ENCODE results near the gene MTMR3.

MTMR3 gene

DNA sequence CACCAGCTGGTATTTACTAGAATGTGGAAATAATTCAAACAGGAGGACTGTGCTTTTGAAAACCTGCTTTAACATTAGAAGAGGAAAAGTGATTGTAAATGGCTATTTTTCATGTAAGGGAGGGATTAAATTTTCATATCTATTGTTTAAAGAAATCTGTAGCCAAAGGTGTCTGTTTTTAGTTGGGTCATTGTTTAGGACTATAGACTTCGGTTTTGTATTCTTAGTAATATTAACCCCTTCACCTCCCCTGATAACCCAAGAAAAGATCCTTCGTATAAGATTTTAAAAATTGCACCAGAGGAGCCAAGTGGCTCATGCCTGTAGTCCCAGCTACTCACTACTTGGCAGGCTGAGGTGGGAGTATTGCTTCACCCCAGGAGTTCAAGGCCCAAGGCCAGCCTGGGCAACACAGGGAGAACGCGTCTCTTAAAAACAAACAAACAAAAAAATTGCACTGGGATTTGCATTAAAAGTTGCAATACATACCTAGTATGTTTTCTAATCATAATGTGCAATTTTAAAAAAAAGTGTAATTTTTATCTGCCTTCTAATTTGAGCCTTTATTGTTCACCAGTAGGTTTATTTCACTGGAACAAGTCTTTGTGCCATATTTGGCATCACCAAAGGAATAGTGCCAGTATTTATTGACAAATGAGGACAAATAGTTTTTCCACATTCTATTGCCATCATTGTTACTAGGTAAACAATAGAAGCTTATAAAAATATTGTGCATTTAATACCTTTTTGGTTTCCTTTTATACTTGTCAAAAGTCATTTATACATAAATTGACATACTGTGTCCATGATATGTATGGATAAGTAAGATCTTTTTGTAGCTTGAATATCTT is 34.3 kb downstream of the MTMR3 start:
- no peak for DNase-seq

DNA sequence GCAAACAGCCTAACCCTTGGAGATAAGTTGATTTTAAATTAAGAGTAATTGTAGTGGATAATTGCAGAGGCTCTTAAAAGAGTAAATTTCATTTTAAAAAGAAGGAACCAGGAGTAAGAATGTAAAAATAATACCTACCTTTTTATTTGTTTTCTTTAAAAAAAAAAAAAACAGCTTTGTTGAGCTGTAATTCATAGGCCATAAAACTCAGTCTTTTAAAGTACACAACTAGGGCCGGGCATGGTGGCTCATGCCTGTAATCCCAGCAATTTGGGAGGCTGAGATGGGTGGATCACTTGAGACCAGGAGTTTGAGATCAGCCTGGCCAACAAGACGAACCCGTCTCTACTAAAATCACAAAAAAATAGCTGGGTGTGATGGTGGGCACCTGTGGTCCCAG is 42.4 kb downstream of the MTMR3 start:
- no peak for DNase-seq

DNA sequence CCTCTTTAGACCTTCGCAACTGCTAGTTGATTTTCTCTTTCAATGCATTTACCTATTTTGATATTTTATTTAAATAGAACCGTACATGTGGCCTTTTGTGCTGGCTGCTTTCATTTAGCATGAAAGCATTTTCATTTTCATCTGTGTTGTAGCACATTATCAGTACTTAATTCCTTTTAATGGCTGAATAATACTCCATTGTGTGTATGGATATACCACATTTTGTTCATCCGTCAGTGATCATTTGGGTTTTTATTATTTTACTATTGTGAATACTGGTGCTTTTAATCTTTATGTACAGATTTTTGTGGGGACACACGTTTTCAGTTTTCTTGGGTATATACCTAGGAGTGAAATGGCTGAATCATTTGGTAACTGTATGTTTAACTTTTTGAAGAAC is 43.1 kb downstream of the MTMR3 start:
- DNase-seq, result no peak

DNA sequence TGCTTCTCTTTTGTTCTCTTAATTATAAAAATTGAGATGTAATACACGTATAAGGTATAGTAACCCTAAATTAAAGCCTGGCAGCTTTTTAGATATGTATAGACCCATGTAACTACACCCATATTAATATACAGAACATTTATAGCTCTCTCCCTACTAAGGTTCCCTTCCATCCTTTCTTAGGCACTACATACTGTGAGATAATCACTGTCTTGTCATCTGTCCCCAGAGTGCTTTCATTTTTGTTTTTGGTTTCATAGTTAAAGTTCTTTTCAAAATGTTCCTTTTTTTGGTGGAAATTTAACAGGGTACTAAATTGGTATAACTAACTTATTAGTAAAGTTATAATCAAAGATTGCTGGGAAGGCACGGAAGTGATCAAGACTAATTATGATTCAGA is 49.2 kb downstream of the MTMR3 start:
- no peak for DNase-seq

DNA sequence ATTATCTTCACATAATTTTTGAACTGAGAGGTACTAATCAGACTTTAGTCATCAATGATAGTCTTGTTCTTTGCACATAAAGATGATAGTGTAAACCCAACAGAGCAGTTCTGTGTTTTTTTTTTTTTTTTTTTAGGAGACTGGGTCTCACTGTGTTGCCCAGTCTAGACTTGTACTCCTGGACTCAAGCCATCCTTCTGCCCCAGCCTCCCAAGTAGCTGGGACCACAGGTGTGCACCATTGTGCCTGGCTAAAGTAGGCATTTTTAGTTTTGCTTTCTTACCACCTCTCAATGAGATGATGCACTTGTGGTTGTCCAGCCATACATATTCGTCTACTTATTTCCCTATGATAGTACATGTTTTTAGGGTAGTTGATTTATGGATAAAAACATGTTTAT is 50.6 kb downstream of the MTMR3 start:
- no peak for DNase-seq

DNA sequence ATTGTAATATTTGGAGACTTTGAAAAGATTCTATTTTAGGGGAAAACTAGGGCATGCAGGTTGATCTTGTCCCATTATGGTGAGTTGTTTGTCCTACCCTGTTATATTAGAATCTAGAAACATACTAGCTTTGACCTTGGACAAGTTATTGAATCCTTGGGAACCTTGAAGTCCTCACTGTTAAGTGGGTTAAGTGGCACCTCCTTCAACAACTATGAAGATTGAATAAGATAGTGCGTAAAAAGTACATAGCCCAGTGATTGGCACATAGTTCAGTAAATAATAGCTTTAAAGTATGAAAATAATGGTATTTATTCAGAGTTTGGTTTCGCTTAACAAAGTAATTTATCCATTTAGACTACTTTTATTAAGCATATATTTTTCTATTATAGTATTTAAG is 51.6 kb downstream of the MTMR3 start:
- no peak for DNase-seq

DNA sequence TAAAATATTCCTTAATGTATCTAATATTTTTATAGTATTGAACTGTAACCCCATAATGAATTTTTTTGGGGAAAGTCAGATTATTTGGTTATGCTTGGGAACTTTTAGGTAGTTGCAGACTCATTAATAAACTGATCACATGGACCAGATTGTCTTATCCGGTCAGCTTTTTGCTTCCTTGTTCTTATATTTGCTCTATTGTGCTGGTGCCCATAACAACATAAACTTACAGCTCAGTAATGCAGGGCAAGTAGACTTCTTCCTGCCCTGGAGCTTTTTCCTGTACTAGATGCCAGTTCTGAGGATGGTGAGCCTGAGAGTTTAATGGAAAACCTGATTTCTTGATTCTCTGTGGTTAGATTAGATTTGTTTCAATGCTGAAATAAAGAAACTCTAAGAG is 53.2 kb downstream of the MTMR3 start:
- no peak for DNase-seq

DNA sequence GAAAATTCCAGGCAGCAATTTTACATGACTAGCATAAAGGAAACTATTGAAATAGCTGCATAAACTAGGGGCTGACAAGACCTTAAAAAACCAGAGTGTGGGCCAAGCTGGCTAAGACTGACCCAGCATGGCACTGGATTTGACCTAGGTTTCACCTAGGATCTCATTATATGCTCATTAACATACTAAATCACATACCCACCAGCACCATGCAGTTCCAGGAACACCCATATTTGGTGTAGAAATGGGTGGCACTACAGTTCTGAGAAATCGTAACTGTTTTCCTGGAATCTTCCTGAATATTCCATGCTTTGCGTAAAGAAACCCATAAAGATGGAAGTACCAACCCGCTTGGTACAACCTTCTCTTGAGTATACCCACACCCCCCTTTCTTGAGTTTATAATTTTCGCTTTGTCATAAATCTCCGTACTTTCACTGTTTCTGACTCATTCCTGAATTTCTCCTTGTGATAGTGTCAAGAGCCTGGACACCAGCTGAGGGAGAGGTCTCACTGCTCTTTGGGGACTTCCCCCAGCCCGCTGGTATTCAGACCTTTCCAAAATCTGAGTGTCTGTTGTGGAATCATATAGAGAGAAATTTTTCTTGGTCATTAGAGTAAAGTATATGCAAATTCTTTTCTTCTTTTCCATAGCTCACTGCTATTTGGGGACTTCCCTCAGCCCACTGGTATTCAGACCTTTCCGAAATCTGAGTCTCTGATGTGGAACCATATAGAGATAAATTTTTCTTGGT is 55.1 kb downstream of the MTMR3 start:
- DNase-seq, result no peak

DNA sequence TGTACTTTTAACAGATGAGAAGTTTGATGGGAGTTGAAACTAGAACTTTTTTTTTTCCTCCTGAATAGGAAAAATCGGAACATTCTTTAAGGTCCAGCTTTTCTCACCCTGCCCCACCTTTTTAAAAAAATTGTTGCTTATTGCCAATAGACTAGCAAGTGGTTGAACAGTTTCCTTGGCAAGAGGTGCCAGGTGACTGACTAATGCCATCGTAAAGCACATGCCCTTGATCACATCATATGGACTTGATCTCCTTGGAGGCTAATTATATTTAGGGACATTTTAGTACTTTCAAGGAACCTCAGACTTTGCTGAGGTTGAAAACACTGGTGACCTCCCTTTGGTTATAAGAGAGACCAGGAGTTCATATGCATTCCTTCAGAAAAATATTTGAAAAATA is 57.6 kb downstream of the MTMR3 start:
- no peak for DNase-seq

DNA sequence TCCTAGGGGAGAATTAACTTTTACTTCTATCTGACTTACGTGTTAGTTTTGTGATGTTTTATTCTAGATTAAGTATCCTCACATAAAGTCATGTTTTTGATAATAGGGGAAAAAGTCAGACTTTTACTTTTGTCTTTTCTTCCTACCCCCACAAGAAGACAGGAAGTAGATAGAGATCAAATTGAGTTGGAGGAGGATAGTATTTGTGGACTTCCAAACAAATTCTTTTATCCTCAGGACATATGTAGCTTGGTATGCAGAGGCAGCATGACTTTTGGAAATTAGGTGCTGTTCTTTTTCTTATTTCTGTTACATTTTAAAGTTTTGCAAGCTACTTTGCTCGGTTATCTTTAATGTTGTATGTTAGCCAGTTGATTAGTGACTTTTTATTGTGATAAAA is 61.4 kb downstream of the MTMR3 start:
- DNase-seq, result no peak

DNA sequence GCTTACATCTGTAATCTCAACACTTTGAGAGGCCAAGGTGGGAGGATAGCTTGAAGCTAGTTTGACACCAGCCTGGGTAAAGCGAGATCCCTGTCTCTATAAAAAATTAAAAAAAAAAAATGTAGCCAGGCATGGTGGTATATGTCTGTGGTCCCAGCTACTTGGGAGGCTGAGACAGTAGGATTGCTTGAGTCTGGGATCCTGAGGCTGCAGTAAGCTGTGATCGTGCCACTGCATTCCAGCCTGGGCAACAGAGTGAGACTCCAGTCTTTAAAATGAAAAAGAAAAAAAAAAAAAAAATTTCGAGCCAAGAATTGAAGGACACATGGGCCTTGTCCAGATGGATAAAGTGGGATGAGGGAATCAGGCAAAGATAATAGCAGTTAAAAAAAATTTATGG is 62.5 kb downstream of the MTMR3 start:
- no peak for DNase-seq

DNA sequence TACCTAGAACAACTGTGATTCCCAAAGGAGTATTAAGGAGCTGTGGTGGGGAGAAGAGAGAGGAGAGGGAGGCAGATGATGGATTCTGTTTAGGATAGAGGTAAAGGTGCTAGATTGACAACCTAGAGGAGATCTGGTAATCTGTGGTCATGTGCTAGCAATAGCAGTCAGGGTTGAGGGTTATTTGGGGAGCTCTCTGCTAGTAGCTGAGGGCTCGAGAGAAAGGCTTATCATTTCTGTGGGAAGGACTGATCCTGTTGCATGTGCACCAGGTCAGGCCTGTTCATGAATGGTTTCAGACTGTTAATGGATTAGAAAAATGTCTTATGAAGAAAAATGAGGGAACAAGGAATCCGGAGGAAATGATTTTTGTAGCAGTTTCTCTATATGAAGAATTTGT is 63.2 kb downstream of the MTMR3 start:
- DNase-seq, result no peak

DNA sequence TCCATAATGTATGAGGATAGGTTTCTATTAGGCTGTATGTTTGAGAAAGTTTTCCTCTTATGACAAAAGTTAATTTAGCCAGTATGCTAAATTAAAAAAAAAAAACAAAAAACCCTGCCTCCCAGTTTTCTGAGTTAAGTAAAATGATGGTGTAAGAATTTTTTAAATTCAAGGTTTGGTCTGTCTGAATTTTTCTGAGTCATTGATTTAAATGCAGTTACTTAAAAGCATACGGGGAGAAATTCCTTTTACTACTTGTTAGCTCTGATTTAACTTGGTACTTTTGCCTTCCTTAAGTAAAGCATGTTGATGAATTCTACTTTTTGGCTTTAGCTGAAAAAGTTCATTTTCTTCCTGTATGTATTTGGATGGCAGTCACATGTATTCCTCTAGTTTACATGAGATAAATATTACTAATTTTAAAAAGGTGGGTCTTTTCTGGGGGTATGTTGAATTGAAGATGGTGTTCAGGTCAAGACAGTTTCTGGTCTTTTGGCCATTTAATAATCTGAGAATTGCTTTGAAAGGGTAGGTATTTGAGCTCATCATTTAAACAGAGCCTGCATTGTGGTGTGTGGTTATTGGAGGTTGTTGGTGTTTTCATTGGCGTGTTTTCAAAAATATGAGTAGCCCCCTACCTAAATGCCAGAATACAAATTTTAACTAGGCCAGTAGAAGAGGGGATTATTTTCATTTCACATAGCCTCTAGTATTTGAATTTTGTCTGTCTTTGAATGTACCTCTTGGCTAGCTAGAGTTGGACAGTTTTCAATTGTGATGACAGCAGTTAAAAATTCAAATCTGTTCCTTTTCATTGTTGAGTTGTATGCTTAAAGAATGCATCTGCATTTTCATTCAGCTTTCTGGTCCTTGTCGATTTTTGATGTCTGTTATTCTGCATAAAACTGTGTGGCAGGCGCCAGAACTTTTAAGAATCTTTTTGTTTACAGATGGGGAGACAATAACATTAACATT is 64.7 kb downstream of the MTMR3 start:
- no peak for DNase-seq

DNA sequence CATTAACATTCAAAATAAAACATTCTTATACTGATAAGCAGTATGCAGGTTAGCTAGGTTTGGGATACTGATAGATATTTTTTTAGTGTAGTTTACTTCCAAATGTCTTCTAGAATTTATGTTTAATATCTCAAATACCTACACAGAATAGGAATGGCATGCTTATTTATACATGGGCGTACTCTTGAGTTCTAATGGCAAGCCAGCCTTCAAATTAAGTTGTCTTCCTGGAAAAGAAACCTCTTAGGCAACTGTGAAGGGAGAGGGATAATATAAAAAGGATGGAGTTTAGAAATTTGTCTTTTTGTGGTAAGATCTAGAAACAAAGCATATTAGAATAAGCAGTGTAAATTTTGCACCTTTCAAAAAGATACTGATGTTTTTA is 65.4 kb downstream of the MTMR3 start:
- no peak for DNase-seq

DNA sequence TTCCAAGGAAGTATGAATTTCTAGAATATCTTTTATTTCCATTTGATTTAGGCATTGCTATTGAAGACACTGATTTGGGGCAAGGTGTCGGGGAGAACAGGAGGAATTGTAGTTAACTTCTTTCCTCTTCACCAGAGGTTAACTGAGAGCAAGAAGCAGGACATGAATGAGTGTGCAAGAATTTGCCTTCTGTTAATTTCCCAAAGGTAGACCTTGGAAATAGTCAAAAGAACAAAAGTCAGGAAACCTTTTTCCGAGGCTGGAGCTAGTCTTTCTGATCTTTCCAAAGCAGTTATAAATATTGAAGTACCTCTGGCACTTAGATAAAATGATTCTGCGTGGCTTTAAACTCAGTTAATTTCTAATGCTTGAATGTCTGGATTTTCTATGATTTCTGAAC is 66.9 kb downstream of the MTMR3 start:
- DNase-seq, result no peak

DNA sequence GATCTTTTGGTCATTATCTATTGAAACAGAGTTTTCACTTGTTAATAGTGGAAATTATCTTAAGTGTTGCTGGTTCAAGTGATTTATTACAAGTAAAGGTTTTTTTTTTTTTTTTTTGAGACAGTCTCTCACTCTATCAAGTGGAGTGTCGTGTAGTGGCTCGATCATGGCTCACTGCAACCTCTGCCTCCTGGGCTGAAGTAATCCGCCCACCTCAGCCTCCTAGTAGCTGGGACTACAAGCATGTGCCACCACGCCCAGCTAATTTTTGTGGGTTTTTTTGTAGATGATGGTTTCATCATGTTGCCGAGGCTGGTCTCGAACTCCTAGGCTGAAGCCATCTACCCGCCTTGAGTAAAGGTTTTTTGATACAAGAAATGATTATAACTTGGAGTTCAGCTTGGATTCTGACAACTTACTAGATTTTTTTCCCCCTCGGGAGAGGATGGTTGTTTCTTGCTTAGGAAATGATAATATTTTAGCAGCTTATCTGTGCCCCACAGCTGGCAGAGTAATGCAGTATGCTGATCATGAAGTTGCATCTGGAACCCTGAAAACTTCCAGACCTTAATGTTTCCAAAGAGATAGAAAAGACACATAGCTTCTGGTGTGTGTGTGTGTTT is 68.9 kb downstream of the MTMR3 start:
- no peak for DNase-seq

DNA sequence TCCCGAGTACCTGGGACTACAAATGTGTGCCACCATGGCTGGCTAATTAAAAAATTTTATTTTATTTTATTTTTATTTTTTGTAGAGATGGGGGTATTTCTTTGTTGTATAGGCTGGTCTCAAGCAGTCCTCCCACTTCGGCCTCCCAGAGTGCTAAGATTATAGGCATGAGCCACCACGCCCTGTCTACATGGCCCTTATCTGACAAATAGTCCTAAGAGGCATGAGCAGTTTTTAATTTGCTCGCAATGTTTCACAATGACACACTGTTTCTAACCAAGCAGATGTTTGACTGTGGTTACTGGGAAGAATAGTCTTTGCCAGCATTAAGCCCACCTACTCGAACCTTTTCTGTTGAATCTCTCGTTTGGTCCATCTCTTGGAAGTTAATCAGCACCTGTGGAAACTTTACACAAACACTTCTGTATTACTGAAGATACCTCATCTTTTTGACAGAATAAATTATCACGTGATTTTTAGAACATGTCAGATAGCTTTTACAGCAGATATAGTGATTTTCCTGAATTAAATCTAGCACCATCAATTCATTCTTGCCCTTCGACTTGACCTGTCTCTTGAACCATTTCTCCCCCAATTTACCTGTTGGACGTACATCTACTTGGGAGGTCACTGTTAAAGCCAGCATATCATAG is 71.4 kb downstream of the MTMR3 start:
- DNase-seq, result no peak

DNA sequence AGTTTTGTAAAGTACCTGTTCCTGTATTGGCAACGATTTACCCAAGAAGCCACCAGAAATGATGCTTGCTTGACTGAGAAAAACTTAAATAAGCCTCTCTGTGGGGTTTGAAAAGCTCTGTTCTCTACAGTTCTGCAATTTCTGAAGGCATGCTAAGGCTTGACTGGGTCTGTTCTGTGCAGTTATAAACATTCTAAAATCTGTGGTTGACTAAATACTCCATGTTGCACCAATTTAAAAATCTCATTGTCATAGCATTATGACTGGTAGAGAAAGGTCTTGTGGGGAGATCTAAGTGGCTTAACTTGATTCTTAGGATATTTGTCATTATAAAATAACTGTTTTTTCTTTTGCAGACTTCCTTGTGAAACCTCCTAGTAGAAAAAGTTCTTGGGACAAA is 73.7 kb downstream of the MTMR3 start:
- DNase-seq, result no peak

DNA sequence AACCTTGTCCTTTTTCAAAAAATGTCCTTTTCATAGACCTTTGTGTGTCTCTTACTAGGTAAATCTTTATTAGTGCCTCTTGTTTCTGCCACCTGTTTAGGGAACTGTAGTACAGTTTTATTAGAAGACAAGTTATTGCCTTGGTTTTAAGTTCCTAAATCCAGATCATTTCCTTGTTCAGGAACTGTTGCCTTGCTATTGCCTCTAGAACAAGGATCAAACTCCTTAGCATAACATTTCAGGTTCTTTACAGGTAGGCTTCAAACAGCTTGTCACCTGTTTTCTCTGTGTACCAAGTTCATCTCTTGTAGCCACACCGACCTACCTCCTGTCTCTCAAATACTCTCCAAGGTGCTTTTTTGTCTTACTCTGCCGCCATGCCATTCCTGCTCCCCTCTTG is 75.2 kb downstream of the MTMR3 start:
- DNase-seq, result no peak

DNA sequence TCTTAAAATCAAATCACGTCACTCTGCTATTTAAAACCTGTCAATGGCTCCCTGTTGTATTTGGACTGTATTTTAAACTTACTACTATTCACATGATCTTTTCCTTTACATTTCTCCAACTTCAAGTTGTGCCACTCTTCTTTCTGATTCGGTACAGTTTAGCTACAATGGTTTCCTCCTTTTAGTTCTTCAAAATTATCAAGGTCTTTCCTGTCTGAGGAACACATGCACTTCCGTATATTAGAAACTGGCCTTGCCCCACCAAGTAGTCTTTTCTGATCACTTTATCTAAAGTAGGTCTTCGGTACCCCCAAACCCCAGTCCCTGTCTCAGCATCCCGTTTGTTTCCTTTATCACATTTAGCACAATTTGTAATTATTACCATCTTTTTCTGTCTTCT is 81.8 kb downstream of the MTMR3 start:
- DNase-seq, result no peak

DNA sequence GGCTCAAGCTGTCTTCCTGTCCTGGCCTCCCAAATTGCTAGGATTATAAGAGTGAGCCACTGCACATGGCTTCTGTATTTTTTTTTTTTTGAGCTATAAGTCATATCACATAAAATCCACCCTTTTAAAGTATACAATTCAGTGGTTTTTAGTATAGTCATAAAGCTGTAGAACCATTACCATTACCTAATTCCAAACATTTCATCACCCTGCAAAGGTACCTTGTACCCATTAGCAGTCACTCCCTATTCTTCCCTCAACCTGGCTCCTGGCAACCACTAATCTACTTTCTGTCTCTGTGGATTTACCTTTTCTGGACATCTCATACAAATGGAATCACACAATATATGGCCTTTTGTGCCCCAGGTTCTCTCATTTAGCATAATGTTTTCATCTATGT is 84.5 kb downstream of the MTMR3 start:
- DNase-seq, result no peak

DNA sequence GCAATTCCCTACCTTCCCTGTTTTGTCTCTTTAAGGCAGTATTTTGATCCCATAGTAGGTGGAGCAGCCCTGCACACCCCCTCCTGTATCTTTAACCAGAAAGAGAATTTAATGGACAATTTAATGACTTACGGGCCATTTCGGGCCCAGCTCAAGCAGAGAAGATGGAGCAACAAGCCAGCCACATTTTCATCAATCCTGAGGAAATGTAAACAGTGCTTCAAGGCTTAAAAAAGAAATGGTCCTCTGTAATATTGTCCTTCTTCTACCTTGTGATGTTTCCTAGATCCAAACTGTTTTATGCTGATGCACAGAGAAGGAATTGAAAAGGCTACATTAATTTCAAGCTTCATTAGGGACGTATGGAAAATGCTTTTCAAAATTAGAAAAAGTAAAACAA is 88.6 kb downstream of the MTMR3 start:
- no peak for DNase-seq
